Ishikawa (cell line): Measurements from ENCODE around the gene ZMYND15.

Experiments
- CEBPB ChIP-seq: IDR thresholded peaks from 2 replicates; pipeline ENCODE4 v1.6.1; 2012
- EP300 ChIP-seq: IDR thresholded peaks from 2 replicates; pipeline ENCODE4 v1.6.1; 2012; ENCODE audit warnings: borderline replicate concordance
- TEAD4 ChIP-seq: IDR thresholded peaks from 2 replicates; pipeline ENCODE4 v1.6.1; 2012
- YY1 ChIP-seq: IDR thresholded peaks from 2 replicates; pipeline ENCODE4 v1.6.1; 2012; ENCODE audit warnings: low read depth
- TF ChIP-seq, protein P1 (sequence below): IDR thresholded peaks from 2 replicates; pipeline ENCODE4 v1.6.1; 2012; ENCODE audit warnings: low read depth, mild to moderate bottlenecking
- TF ChIP-seq, protein P2 (sequence below): IDR thresholded peaks from 2 replicates; pipeline ENCODE4 v1.6.1; 2012
- TF ChIP-seq, protein P3 (sequence below): IDR thresholded peaks from 2 replicates; pipeline ENCODE4 v1.6.1; 2012

DNA sequence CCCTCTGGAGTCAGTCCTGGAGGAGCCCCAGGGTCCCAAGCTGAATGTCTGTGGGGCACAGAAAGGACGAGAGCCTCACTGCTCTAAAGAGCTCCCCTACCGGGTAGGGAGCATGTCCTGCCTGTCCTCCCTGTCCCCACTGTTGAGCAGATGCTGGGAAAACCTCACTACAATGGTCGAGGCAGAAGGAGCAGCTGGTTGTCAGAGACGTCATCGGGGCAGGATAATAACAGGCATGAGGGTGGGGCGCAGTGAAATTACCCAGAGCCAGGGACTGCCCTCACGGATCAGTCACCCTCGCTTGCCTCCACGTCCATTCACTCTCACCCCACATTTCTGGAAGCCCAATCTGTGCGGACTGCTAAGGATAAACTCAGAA, 32.6 kb downstream of the ZMYND15 start:
- no peak for TF ChIP-seq EP300
- TF ChIP-seq, protein P1, sequence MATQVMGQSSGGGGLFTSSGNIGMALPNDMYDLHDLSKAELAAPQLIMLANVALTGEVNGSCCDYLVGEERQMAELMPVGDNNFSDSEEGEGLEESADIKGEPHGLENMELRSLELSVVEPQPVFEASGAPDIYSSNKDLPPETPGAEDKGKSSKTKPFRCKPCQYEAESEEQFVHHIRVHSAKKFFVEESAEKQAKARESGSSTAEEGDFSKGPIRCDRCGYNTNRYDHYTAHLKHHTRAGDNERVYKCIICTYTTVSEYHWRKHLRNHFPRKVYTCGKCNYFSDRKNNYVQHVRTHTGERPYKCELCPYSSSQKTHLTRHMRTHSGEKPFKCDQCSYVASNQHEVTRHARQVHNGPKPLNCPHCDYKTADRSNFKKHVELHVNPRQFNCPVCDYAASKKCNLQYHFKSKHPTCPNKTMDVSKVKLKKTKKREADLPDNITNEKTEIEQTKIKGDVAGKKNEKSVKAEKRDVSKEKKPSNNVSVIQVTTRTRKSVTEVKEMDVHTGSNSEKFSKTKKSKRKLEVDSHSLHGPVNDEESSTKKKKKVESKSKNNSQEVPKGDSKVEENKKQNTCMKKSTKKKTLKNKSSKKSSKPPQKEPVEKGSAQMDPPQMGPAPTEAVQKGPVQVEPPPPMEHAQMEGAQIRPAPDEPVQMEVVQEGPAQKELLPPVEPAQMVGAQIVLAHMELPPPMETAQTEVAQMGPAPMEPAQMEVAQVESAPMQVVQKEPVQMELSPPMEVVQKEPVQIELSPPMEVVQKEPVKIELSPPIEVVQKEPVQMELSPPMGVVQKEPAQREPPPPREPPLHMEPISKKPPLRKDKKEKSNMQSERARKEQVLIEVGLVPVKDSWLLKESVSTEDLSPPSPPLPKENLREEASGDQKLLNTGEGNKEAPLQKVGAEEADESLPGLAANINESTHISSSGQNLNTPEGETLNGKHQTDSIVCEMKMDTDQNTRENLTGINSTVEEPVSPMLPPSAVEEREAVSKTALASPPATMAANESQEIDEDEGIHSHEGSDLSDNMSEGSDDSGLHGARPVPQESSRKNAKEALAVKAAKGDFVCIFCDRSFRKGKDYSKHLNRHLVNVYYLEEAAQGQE: no peak
- TF ChIP-seq CEBPB: no peak
- TF ChIP-seq, protein P2, sequence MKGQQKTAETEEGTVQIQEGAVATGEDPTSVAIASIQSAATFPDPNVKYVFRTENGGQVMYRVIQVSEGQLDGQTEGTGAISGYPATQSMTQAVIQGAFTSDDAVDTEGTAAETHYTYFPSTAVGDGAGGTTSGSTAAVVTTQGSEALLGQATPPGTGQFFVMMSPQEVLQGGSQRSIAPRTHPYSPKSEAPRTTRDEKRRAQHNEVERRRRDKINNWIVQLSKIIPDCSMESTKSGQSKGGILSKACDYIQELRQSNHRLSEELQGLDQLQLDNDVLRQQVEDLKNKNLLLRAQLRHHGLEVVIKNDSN: no peak
- TF ChIP-seq, protein P3, sequence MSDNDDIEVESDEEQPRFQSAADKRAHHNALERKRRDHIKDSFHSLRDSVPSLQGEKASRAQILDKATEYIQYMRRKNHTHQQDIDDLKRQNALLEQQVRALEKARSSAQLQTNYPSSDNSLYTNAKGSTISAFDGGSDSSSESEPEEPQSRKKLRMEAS: no peak
- no peak for TF ChIP-seq TEAD4
- TF ChIP-seq YY1: no peak
